Stimulated activated CD4-positive, alpha-beta T cell treated with anti-CD3 and anti-CD28 coated beads, Interleukin-15, amount 100 ng/mL, for 48 hours (primary cell): ENCODE results near the gene PCLAF.
"Not testable (repeated sequence)": the region's sequence is repeated elsewhere in the genome, so short reads cannot be mapped to it uniquely, and the experiment has no call there.

Experiments
- DNase-seq, 2 donors: peaks; one replicate each; pipeline ENCODE4 v3.0.0-alpha.2; 2020; ENCODE audit warnings: low read depth in 2 of 2

PCLAF gene

DNA sequence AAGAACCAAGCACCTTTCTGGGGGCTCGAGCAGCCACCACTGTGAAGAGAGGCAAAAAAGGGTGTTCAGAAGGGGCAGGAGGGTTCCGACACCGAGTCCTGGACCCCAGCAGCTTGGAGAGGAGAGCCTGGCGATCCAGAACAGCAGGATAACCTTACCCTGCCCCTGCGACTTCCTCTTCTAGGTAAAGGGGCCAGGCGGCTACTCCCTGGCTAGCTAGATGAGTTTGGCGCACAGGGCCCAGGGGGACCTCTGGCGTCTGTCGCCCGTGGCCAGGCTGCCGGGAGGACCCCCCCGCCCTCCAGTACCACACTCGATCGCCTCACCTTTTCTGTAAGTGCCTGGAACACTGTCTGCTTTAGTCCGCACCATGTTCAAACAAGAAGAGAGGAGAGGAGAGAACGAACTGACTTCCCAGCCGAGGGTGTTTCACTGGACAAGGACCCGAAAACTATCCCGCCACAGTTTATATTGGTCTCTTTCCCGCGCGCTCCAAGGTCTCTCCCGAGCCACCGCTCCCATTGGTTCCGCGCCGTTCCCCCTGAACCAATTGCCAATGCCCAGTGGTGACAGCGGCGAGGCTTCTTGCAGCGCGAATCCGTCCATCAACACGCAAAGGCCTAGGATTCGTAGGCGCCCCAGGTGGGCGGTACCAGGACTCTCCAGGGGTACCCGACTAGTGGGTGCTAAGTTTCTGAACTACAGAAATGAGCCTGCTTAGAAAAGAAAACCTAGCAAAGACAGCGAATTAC is at the start of gene PCLAF:
TSS of gene PCLAF (minus strand) at position 442 of the 752 bp plus-strand sequence. CDS start at position 372, 70 bp downstream.
- DNase-seq, result peak; percentile 93 to 94

DNA sequence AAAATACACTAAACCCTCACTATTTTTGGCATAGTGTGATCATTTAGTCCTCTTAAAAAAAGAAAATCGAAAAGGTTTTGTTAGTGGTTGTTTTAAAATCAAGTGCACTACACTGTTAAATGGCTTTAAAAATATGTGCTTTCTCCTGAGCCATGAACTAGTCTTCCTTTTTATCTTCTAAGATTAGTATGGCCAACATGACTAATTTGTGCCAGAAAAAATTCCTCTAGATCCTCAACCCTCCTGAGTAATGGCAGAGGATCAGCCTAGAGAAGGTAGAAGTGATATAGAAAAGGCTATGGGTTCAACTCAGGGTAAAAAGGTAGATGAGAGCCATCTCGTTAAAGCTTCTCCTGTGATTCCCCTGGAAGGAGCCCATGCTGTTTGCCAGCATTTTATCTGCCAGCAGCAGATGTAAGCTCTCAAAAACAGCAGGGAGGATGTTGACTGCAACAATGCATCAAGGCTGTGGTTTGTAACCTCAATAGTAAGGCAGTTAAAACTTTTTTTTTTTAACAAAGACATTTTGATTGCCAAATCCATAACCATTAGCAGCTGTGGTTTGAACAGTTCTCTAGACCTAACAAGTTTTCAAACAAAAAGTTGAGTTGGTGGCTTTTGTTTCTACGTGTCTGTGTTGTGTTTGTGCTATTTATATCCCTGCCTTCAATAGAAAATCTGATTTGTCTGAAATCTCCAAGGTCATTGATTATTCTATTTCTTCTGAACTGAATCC is 48.9 kb upstream of the PCLAF start:
- no peak for DNase-seq

GRCh38 chr15:64429448-64429847 is 48.2 kb upstream of the PCLAF start:
- DNase-seq, result no peak

- no peak for DNase-seq
Measured at GRCh38 chr15:64426845-64427465, 45.7 kb upstream of the PCLAF start.

- no peak for DNase-seq
Measured at GRCh38 chr15:64425221-64425620, 44.0 kb upstream of the PCLAF start.

DNA sequence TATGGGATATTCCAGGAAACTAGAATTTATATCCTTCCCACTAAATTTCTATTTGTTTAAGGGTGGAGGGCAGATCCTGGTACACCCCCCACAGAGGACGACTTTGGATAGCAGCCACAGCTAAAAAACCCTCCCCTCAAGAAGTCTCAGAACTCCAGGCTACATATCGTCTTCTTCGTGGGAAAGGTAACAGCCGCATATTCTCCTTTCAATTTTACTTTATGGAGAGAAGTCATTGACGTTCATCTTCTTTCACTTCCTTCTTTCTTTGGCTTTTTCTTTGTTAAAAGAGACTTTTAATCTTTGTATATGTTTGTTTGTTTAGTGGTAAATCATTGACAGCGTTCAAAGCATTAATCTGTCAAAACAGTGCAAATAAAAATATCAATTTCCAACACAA is 42.7 kb upstream of the PCLAF start:
- DNase-seq, result no peak

DNA sequence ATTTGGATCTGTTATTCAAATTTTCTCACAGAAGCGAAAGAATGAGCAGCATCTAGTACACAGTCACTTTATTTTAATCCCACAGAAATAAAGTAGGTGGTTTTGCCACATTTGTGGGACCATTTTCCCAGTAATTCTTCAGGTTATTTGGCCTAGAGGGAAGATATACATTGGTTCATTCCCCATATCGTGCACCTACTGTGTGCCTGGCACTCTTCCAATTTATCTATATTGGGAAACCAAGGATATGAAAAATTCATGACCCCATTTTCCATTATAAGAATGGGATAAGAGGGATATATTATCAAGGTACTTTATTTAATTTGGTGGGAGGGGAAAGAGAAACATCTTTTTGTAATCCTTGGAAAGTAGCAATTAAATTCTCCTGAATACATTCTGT is 41.5 kb upstream of the PCLAF start:
- DNase-seq, result no peak

DNA sequence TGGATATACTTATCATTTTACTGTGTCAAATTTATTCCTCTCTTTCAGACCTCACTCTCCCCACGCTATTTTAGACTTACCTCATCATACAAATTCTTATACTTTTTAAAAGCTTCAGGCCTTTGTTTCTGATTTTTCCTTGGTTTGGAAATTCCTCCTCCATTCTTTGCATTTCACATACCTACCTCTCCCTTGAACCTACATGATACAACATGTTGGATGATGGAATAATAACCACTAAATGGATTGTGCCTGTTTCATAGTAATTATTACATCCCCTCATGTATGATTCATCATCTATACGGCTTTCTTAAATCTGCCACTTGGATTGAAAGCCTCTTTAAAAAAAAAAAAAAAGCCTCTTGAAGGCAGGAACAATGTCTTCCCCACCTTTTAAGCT is 31.0 kb upstream of the PCLAF start:
- DNase-seq, result no peak

GRCh38 chr15:64400583-64400982 is 19.3 kb upstream of the PCLAF start:
- DNase-seq, result no peak

DNA sequence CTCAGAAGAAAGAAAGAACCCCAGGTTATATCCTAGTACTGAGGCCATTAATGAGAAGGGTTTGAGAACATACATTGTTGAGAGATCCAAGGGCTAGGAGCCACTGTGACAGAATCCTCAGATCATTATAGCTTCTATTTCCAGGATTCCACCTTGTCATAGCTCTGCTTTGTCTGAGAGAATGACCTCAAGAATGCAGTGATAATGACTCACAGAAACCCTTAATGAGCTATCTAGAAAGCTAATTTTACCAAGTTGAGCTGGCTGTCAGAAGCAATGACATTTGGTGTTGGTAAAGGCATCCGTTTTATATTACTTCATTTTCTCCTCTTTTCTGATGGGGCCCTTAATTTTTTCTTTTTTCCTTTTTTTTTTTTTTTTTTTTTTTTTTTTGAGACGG is 17.3 kb upstream of the PCLAF start:
- no peak for DNase-seq

GRCh38 chr15:64396789-64397188 is 15.5 kb upstream of the PCLAF start:
- no peak for DNase-seq

DNA sequence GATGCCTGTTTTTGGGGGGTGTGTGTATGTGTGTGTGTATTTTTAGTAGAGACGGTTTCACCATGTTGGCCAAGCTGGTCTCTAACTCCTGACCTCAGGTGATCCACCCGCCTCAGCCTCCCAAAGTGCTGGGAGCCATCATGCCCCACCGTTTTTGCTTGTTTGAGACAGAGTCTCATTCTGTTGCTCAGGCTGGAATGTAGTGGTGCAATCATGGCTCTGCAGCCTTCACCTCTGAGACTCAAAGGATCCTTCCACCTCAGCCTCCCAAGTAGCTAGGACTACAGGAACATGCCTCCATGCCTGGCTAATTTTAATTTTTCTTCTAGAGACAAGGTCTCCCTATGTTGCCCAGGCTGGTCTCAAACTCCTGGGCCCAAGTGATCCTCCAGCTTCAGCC is 11.2 kb upstream of the PCLAF start:
- not testable (repeated sequence) for DNase-seq

DNA sequence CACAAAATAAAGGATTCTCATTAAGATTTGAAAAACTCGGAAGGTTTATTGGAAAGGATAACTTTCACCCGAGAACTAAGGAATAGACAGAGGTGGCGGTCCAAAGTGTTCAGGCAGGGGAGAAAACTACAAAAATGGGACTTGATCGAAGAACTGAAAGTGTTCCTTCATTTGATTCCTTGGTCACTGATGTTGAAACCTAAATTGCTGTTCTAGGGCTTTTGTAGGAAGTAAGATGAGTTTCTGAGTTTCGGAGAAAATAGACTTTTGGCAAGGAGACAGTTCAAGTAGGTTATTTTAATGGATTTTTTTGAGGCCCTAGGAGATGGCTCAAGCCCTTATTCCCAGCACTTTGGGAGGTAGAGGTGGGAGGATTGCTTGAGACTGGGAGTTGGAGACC is 7.8 kb upstream of the PCLAF start:
- no peak for DNase-seq

DNA sequence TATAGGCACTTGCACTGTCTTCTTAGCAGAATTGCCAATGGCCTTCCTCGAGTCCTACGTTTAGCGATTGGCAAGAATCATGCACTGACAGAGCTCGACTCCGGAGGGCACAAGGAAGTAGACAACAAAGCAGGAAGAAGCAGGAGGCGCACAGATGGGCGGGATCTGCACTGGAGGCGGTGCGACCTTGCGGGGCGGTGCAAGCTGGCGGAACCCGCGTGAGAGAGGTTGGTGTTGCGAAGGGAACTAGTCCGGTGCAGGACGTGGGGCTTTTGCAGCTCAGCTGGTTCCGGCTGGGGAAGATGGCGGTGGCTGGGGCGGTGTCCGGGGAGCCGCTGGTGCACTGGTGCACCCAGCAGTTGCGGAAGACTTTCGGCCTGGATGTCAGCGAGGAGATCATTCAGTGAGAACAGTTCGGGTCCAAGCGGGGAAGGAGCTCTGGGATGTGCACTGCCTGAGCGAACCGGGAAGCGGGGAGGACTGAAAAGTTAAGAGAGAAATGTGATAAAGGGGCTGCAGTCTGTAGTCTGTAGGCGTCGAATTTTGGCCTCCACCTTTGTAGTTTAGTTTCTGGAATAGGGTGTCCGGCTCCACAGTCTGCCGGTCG is 6.4 kb upstream of the PCLAF start, which contains the start of gene TRIP4:
TSS of gene TRIP4 (plus strand) at position 275 of the 607 bp plus-strand sequence. CDS start at position 303, 28 bp downstream.
- peak; percentile 95 for DNase-seq

GRCh38 chr15:64386291-64386690 is 5.0 kb upstream of the PCLAF start:
- no peak for DNase-seq

- DNase-seq, result no peak
Measured at GRCh38 chr15:64383760-64384159, 2.5 kb upstream of the PCLAF start.

DNA sequence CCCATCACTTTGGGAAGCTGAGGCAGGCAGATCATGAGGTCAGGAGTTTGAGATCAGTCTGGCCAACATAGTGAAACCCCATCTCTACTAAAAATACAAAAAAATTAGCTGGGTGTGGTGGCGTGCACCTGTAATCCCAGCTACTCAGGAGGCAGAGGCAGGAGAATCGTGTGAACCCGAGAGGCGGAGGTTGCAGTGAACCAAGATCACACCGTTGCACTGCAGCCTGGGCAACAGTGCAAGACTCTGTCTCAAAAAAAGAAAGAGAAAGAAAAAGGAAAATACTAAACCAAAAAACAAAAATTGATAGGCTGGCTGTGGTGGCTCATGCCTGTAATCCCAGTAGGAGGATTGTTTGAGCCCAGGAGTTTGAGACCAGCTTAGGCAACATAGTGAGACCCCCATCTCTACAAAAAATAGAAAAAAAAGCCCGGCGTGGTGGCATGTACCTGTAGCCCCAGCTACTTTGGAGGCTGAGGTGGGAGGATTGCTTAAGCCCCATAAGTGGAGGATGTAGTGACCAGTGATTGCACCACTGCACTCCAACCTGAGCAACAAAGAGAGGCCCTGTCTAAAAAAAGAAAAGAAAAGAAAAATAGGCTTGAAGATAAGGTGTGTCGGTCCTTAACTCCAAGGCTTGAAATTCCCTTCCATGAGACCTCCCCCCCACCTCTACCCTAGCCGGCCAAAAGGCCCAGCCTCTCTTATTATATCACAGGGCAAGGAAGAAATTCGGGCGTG is 941 bp downstream of the PCLAF start:
- DNase-seq, result not testable (repeated sequence)

DNA sequence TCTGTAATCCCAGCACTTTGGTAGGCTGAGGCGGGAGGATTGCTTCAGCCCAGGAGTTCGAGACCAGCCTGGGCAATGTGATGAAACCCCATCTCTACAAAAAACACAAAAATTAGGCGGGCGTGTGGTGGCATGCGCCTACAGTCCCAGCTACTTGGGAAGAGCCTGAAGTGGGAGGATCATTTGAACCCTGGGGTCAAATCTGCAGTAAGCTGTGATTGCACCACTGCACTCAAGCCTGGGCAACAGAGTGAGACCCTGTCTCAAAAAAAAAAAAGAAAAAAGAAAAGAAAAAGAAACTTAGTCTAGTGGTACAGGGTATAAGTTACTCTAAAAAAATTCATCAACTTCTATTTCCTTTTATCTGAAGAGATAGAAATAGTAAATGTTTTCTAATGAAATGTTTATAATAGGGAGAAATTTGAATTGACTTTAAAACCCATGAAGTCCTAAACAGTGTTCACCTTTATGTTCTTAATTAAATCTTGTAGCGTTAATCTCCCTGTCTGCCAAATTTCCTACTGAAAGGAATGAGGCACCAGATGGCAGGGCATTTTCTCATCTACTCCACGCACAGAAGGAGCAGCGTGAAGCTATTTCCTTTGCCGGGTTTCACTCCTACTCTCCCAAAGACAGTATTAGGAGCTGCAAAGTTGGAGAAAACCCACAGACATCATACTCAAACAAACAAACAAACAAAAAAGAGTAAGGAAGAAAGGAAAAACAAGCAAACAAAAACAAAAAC is 1.9 kb downstream of the PCLAF start:
- DNase-seq, result no peak

GRCh38 chr15:64373360-64373759 is 7.9 kb downstream of the PCLAF start:
- no peak for DNase-seq

- DNase-seq, result not testable (repeated sequence)
Measured at GRCh38 chr15:64371383-64371782, 9.9 kb downstream of the PCLAF start.

DNA sequence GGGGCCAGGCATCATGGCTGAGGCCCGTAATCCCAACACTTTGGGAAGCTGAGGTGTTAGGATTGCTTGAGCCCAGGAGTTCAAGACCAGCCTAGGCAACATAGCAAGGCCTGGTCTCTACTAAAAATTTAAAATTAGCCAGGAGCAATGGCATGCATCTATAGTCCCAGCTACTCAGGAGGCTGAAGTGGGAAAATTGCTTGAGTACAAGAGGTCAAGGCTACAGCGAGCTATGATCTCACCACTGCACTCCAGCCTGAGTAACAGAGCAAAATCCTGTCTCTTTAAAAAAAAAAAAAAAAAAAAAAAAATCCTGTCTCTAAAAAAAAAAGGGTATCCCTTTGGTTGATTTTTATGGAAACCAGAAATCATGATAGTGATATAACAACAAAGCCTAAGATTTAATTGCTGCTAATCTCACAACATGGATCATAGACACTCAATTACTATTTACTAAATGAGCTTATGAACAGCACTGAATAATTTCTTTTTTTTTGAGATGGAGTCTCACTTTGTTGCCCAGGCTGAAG is 12.1 kb downstream of the PCLAF start:
- DNase-seq, result no peak
